Measurements from ENCODE around the gene DUSP7.

Gene DUSP7

GRCh38 chr3:52004163-52004787 lies 52.1 kb downstream of the DUSP7 start:
- DNase-seq = no peak

DNA sequence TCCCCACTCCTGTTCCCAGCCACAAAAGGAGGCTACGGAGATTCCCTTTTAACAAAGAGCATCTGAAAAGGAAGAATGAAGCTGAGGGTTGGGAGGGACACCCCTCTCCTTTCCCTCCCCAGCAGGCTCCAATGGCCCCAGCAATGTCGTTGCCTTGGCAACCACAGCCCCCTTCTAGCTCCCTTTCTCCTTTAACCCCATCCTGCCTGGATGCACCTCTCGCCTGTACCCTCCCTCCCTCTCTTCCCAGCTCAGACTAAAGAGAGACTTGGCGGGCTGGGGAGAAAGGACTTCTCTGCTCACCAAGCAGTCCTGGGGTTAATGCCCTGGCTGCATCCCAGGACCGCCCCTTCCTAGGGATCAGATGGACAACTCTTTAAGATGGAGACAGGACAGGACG lies 53.6 kb downstream of the DUSP7 start:
- no peak for DNase-seq

- peak in 1 of 2 experiments; percentile 50 for DNase-seq
Measured at GRCh38 chr3:52001443-52001974, 54.9 kb downstream of the DUSP7 start.

- DNase-seq = no peak
Measured at GRCh38 chr3:51999846-52000245, 56.5 kb downstream of the DUSP7 start.

All from cerebellar nuclear complex (tissue), 1 donor.